MM.1S (cell line): ENCODE data around the gene KIRREL3.

Source experiments
- EZH2 ChIP-seq: fragments of 300-600 bp; sonication (generic); optimal IDR thresholded peaks from 2 replicates; pipeline ENCODE3; 2017; ENCODE audit warnings: low read depth, mild to moderate bottlenecking, antibody characterized with exemption, low read length, mixed read lengths
- TF ChIP-seq, protein P1 (sequence below): fragments of 300-600 bp; sonication (generic); IDR thresholded peaks from 2 replicates; pipeline ENCODE4 v1.5.1; 2016; ENCODE audit warnings: antibody characterized with exemption, low read length, mixed read lengths

DNA sequence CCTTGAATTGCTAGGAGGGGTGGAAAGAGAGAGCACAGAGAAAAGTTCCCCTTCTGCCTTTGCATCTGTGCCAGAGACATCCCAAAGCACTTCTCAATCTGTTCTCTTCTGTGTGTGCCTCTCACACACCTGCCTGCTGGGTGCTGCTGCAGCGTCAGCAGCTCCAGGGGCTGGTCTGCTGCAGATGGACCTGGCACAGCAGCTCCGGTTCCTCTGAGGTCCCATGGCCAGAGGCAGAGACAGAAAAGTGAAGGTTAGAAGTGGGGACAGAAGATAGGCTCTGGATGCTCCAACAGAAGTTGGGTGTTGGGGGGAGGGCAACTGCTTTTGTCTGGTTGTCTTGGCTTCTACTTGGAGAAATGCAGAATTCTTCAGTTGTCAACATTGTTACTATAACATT lies 48.9 kb upstream of the KIRREL3 start:
- TF ChIP-seq, protein P1, sequence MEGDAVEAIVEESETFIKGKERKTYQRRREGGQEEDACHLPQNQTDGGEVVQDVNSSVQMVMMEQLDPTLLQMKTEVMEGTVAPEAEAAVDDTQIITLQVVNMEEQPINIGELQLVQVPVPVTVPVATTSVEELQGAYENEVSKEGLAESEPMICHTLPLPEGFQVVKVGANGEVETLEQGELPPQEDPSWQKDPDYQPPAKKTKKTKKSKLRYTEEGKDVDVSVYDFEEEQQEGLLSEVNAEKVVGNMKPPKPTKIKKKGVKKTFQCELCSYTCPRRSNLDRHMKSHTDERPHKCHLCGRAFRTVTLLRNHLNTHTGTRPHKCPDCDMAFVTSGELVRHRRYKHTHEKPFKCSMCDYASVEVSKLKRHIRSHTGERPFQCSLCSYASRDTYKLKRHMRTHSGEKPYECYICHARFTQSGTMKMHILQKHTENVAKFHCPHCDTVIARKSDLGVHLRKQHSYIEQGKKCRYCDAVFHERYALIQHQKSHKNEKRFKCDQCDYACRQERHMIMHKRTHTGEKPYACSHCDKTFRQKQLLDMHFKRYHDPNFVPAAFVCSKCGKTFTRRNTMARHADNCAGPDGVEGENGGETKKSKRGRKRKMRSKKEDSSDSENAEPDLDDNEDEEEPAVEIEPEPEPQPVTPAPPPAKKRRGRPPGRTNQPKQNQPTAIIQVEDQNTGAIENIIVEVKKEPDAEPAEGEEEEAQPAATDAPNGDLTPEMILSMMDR: no peak
- no peak for TF ChIP-seq EZH2
